ENCODE data around the gene COPS4. TPM values are rescaled to one million over a fixed set of nuclear protein-coding genes. Genes with fewer than 3 reads are reported as not detected.
A peak's percentile ranks its signal among the peaks of the same experiment; 100 is the strongest.

The COPS4 gene
- total RNA-seq, 2 donors from 2014 or later, result 1.6 to 12.7 TPM

DNA sequence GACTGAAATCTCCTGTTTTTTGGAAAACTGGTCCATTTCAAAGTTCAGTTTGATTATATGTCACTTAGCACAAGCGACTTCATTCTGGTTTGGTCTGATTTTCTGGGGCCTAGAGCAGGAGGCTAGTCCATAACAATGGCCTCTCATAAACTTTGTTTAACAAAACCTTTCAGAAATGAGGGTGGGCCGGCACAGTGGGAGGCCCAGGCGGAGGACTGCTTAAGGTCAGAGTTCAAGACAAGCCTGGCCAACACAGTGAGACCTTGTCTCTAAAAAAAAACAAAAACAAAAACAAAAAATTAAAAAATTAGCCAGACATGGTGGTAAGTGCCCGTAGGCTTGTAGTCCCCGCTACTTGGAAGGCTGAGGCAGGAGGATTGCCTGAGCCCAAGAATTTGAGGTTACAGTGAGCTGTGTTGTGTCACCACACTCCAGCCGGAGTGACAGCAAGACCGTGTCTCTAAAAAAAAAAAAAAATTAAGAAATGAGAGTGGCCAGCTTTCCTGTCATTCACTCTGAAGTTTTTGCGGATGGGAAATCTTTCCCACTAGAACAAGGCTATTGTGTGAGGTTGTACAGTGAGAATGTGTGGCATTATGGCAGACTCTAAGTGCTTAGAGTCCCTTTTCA is 80.8 kb downstream of the COPS4 start:
- Histone ChIP-seq H3K4me3 (no peak overlapping the region), H3K4me1 (peaks cover 3% of the 10 kb centered on the region), H3K27me3 (no peaks in the 10 kb centered on the region), H3K9me3 (no peaks in the 10 kb centered on the region), H3K27ac (no peak overlapping the region), H3K36me3 (replicated peaks in 1 of 2; ENCODE audit: insufficient read depth in 1 of 2, low read depth in 2 of 2) (no peaks in the 10 kb centered on the region)
- 67 to 90% methylated on average over 8 of the region's 8 CpGs for WGBS, 2 donors
- ATAC-seq (no peak), DNase-seq (no peak)
- TF ChIP-seq, protein P1, sequence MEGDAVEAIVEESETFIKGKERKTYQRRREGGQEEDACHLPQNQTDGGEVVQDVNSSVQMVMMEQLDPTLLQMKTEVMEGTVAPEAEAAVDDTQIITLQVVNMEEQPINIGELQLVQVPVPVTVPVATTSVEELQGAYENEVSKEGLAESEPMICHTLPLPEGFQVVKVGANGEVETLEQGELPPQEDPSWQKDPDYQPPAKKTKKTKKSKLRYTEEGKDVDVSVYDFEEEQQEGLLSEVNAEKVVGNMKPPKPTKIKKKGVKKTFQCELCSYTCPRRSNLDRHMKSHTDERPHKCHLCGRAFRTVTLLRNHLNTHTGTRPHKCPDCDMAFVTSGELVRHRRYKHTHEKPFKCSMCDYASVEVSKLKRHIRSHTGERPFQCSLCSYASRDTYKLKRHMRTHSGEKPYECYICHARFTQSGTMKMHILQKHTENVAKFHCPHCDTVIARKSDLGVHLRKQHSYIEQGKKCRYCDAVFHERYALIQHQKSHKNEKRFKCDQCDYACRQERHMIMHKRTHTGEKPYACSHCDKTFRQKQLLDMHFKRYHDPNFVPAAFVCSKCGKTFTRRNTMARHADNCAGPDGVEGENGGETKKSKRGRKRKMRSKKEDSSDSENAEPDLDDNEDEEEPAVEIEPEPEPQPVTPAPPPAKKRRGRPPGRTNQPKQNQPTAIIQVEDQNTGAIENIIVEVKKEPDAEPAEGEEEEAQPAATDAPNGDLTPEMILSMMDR (IDR thresholded peaks at IDR 0.05), result no peak
- TF ChIP-seq POLR2A (IDR thresholded peaks at IDR 0.05), result no peak
- intact Hi-C loops (cut with DNase I), result no loop called here

DNA sequence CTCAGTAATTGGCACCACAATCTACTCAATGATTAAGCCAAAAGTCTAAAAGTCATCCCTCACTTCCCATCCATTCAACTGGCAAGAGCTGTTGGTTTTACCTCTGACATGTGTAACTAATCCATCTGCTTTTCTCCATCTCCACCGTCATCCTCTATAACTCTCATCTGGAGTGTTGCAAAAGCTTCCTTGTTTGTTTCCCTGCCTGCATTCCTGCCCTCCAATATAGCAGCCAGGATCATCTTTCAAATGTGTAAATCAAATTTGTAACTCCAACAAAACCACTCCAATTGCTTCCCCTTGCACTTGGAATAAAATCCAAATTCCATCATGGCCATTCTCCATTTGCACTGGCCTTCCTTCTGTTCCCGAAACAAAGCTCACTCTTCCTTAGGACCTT is 83.9 kb downstream of the COPS4 start:
- no peaks in the 10 kb centered on the region for H3K9me3 ChIP-seq
- H3K4me1 ChIP-seq, result no peaks in the 10 kb centered on the region
- TF ChIP-seq POLR2A (IDR thresholded peaks at IDR 0.05), result no peak
- TF ChIP-seq, protein P1 (IDR thresholded peaks at IDR 0.05), result no peak
- ATAC-seq (no peak), DNase-seq (no peak)
- 75 to 76% methylated on average over 2 of the region's 2 CpGs for WGBS, 2 donors
- H3K27ac ChIP-seq, result no peak overlapping the region
- H3K27me3 ChIP-seq, result no peaks in the 10 kb centered on the region
- intact Hi-C loops (cut with DNase I), result no loop called here
- H3K36me3 ChIP-seq (replicated peaks in 1 of 2; ENCODE audit: insufficient read depth in 1 of 2, low read depth in 2 of 2), result no peaks in the 10 kb centered on the region
- H3K4me3 ChIP-seq, result no peak overlapping the region

DNA sequence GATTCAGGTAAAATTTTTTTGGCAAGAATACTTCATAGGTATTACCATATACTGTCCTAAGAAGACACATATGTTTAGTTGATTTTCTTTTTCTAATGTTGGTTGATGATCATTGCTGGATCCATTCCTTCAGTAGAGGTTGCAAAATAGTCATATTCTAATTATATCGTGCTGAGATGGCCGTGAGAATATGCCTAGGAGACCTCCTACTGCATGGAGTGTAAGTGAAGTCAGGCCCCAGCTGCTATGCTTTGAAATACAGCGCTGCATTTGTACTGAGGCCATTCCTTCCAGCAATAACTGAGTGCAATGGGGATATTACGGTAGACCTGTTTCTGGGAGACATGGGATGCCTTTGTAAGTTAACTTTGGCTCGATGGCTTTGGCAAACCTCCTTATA is 86.3 kb downstream of the COPS4 start:
- TF ChIP-seq, protein P1 (IDR thresholded peaks at IDR 0.05), result no peak
- no peak for TF ChIP-seq POLR2A (IDR thresholded peaks at IDR 0.05)
- 64 to 78% methylated on average over 5 of the region's 5 CpGs for WGBS, 2 donors
- H3K4me3 ChIP-seq, result no peak overlapping the region
- H3K9me3 ChIP-seq, result no peaks in the 10 kb centered on the region
- H3K27me3 ChIP-seq, result no peaks in the 10 kb centered on the region
- no peaks in the 10 kb centered on the region for H3K36me3 ChIP-seq (replicated peaks in 1 of 2; ENCODE audit: insufficient read depth in 1 of 2, low read depth in 2 of 2)
- ATAC-seq (no peak), DNase-seq (no peak)
- H3K27ac ChIP-seq, result no peak overlapping the region
- intact Hi-C loops (cut with DNase I), result no loop called here
- H3K4me1 ChIP-seq, result no peaks in the 10 kb centered on the region

DNA sequence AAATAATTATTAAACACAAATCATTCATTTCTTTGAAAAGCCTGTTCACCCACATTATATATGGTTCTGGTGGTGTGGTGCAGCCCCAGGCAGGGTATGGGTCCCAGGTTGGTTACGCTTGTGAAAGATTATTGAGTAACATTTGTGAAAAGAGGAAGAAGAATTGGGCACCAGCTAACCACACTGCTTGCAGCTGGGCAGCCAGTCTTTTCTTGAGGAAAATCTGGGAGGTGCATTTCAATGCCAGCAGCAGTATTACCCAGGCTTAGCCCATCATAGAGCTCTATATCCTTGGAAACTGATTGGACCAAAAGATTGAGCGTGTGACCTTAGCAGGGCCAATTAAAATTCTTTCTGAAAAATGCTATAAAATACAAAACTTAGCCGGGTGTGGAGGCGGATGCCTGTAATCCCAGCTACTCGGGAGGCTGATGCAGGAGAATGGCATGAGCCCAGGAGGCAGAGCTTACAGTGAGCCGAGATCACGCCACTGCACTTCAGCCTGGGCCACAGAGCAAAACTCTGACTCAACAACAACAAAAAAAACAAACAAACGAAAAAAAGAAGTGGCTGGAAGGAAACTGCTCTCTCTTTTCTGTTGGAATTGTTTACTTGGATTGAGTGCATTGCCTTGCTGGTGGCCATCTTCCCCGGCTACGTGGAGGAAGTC is 89.3 kb downstream of the COPS4 start:
- intact Hi-C loops (cut with DNase I), result no loop called here
- Histone ChIP-seq H3K27me3 (no peaks in the 10 kb centered on the region), H3K36me3 (replicated peaks in 1 of 2; ENCODE audit: insufficient read depth in 1 of 2, low read depth in 2 of 2) (no peaks in the 10 kb centered on the region), H3K9me3 (no peaks in the 10 kb centered on the region), H3K27ac (no peak overlapping the region), H3K4me1 (no peaks in the 10 kb centered on the region), H3K4me3 (no peak overlapping the region)
- WGBS, 2 donors, result 61 to 78% methylated on average over 10 of the region's 10 CpGs
- DNase-seq (peak in 1 of 4 donors; percentile 43), ATAC-seq (peak; percentile 18)
- TF ChIP-seq, protein P1 (IDR thresholded peaks at IDR 0.05), result no peak
- no peak for TF ChIP-seq POLR2A (IDR thresholded peaks at IDR 0.05)

Small RNAs within 50 kb of the gene (small RNA-seq; reads per million reads assigned to genes)
- not detected for gene RNU6-615P

Other genes starting within 250 kb of the COPS4 start
- gene SCD5, start 236.4 kb upstream of the COPS4 start, total RNA-seq, result 10 to 100 TPM; 51.4 TPM
- gene SEC31A, start 144.0 kb upstream of the COPS4 start, total RNA-seq, result 100 to 1,000 TPM; 215 to 245 TPM
- gene THAP9, start 134.4 kb upstream of the COPS4 start, total RNA-seq, result 1 to 10 TPM in 1 of 2 donors, under 1 TPM in 1; 0.33 to 3.9 TPM
- 1 to 10 TPM; 2.0 to 2.9 TPM for gene LIN54, start 24.4 kb upstream of the COPS4 start, total RNA-seq
- gene PLAC8, start 79.5 kb downstream of the COPS4 start, total RNA-seq, result 1 to 10 TPM in 1 of 2 donors, not detected in 1; 2.6 TPM
- gene COQ2, start 249.6 kb downstream of the COPS4 start, total RNA-seq, result 1 to 10 TPM; 2.1 to 4.6 TPM

Measured in body of pancreas (tissue), 4 donors.